Lower leg skin (tissue), 4 donors: ENCODE results near the gene MFAP3L. TPM values are rescaled to one million over a fixed set of nuclear protein-coding genes. Genes with fewer than 3 reads are reported as not detected.

Source experiments
- DNase-seq, 2 donors: peaks; one replicate each; pipeline ENCODE4 v3.0.0-alpha.2; 2019; ENCODE audit warnings: low spot score in 2 of 2
- H3K4me3 ChIP-seq: fragments of 200-600 bp; sonication (generic); 2 replicates; pipeline ENCODE4 v1.5.1; 2017; ENCODE audit warnings: mild to moderate bottlenecking, low read depth; ENCODE audit not compliant: poor library complexity, severe bottlenecking
- POLR2A ChIP-seq, 2 donors: fragments of 450-650 bp; IDR thresholded peaks; one replicate each; pipeline ENCODE4 v1.6.1; 2016 to 2017; ENCODE audit warnings: antibody characterized with exemption in 2 of 2, mild to moderate bottlenecking in 1 of 2, moderate library complexity in 1 of 2
- WGBS, 2 donors: methylation state at CpG; one replicate each; pipeline ENCODE4 v1.1.5; 2018; 5-methylcytosine and 5-hydroxymethylcytosine counted together
- intact Hi-C: fragments of 100-400 bp; cut with DNase I; formaldehyde crosslinking; loops from one replicate; pipeline ENCODE4 v1.15.0; 2023; ENCODE audit warnings: low total_unique reads
- total RNA-seq, 4 donors: library from RNA; depleted of rRNA; stranded (reverse); fragments of >200 nt; gene quantifications; one replicate each; pipeline ENCODE4 v1.1.0, GENCODE V29; 2016
- TF ChIP-seq, protein P1 (sequence below), 3 donors: fragments of 450-650 bp; IDR thresholded peaks; one replicate each; pipeline ENCODE4 v1.5.1; 2016; ENCODE audit warnings: antibody characterized with exemption in 3 of 3, mild to moderate bottlenecking in 3 of 3, moderate library complexity in 2 of 3

The MFAP3L gene
- total RNA-seq, 4 donors from 2014 or later = 93.6 to 110 (median 97.9) TPM

DNA sequence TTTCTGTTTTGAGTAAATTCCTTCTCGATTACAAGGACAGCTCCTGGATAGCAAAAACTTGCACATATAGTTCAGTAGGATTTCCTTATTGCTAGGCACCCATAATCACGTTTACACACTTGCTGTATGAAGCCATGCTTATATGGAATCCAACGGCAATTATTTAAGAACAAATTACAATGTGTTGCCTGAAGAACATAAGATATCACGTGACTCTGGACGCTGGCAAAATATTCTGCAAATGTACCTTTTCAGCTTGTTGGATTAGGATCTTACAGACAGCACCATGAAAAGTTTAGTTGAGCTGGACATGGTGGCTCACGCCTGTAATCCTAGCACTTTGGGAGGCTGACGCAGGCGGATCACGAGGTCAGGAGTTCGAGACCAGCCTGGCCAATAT, 17.4 kb downstream of the MFAP3L start:
- intact Hi-C loops = no loop called here
- H3K4me3 ChIP-seq = no peak overlapping the region
- TF ChIP-seq, protein P1, sequence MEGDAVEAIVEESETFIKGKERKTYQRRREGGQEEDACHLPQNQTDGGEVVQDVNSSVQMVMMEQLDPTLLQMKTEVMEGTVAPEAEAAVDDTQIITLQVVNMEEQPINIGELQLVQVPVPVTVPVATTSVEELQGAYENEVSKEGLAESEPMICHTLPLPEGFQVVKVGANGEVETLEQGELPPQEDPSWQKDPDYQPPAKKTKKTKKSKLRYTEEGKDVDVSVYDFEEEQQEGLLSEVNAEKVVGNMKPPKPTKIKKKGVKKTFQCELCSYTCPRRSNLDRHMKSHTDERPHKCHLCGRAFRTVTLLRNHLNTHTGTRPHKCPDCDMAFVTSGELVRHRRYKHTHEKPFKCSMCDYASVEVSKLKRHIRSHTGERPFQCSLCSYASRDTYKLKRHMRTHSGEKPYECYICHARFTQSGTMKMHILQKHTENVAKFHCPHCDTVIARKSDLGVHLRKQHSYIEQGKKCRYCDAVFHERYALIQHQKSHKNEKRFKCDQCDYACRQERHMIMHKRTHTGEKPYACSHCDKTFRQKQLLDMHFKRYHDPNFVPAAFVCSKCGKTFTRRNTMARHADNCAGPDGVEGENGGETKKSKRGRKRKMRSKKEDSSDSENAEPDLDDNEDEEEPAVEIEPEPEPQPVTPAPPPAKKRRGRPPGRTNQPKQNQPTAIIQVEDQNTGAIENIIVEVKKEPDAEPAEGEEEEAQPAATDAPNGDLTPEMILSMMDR (IDR thresholded peaks at IDR 0.05) = no peak
- no peak for TF ChIP-seq POLR2A (IDR thresholded peaks at IDR 0.05)
- WGBS, 2 donors = 87 to 88% methylated on average over 10 of the region's 10 CpGs
- DNase-seq = no peak

DNA sequence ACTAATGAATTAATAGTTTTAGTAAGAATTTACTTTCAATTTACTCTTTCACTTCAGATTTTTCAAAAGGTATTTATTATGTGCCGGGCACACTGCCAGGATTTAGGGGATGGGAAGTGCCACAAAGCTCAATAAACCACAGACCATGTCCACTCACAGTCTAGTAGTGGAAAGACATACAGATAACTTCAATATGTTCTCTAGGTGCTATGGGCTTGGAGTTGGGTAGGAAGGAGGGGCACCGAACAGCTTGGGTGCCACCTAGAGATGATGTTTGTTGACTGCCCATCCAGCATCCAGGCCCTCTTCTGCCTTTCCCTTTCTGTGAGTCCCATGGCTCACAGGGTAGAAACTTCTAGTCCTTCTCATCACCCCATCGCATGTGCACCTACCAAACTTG, 17.8 kb downstream of the MFAP3L start:
- intact Hi-C loops = no loop called here
- no peak overlapping the region for H3K4me3 ChIP-seq
- DNase-seq = no peak
- TF ChIP-seq, protein P1 (IDR thresholded peaks at IDR 0.05) = no peak
- WGBS, 2 donors = 79% methylated on average over 3 of the region's 3 CpGs

DNA sequence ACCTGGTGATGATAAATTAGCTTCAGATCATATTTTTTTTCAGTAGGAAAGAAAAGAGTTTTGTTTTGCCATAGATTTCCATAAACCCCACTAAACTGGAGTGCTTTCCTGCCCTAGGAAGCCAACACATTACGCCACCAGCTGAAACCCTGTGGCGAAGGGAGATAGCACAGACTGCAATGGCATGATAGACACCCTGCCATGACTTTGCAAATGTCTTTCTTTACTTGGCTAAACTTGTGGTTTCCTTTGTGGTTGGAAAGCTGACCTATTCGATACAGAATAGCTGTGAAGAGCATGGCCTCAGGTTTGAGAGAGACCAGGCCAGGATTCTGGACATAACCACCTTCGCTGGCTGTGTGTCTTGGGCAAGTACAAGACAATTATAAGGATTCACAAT, 19.1 kb downstream of the MFAP3L start:
- WGBS, 2 donors = 85% methylated on average over 4 of the region's 4 CpGs
- no peak for DNase-seq
- no peak for TF ChIP-seq POLR2A (IDR thresholded peaks at IDR 0.05)
- TF ChIP-seq, protein P1 (IDR thresholded peaks at IDR 0.05) = no peak
- intact Hi-C loops = no loop called here
- H3K4me3 ChIP-seq = no peak overlapping the region

DNA sequence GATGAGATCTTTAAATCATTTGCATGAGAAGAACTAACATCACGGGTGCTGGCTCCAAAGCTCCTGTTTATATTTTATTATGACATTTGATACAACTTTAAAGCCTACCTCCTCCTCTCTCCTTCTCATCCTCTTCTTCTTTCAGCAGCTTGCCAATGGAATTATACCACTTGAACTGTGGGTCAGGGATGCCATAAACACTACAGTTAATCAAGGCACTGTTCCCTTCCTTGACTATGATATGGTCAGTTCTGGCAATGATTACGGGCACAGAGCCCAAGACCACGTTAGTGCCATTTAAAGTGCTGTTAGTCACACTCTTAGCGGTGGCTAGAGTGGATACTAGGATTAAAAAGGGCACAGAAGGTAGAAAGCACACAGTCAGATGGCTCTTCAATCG, 20.7 kb downstream of the MFAP3L start:
- TF ChIP-seq, protein P1 (IDR thresholded peaks at IDR 0.05) = no peak
- TF ChIP-seq POLR2A (IDR thresholded peaks at IDR 0.05) = no peak
- 78 to 84% methylated on average over 5 of the region's 5 CpGs for WGBS, 2 donors
- DNase-seq = no peak
- intact Hi-C loops = no loop called here
- no peak overlapping the region for H3K4me3 ChIP-seq

DNA sequence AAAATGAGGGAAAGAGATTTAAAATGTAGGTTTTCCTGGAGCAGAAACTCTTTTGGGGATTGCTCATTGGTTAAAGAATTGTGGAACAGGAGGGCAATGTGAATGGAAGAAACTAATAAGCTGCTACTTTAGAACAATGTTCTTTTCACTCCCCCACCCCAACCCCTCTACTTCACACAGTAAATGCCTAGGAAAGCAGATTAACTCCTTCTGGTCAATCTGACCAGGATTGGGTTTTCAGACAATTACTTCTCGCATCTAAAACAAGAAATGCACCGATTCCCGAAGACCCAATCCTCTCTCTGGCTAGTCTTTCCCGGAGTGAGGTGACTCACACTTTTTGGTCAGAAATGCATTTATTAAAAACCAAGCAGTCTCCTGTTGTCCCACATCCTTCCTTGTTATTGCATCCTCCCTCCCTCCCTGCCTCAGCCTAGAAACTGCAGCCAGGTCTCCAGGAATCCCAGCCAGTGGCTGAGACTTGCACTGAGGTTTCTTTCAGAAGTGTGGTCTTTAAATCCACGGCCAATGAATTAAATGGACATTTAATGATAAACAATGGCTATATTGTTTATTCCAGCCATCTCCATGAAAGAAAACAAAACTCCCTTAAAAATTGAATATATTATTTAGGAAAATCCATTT, 21.4 kb downstream of the MFAP3L start:
- H3K4me3 ChIP-seq = no peak overlapping the region
- no peak for DNase-seq
- TF ChIP-seq POLR2A (IDR thresholded peaks at IDR 0.05) = no peak
- TF ChIP-seq, protein P1 (IDR thresholded peaks at IDR 0.05) = no peak
- intact Hi-C loops = no loop called here
- 75 to 83% methylated on average over 5 of the region's 5 CpGs for WGBS, 2 donors
